Measurements from ENCODE around the gene FLVCR1. TPM values are rescaled to one million over a fixed set of nuclear protein-coding genes. Genes with fewer than 3 reads are reported as not detected.
"Not testable (repeated sequence)": the region's sequence is repeated elsewhere in the genome, so short reads cannot be mapped to it uniquely, and the experiment has no call there.

Gene FLVCR1
- total RNA-seq, 1 experiment from 2014 or later, result 17.0 TPM

DNA sequence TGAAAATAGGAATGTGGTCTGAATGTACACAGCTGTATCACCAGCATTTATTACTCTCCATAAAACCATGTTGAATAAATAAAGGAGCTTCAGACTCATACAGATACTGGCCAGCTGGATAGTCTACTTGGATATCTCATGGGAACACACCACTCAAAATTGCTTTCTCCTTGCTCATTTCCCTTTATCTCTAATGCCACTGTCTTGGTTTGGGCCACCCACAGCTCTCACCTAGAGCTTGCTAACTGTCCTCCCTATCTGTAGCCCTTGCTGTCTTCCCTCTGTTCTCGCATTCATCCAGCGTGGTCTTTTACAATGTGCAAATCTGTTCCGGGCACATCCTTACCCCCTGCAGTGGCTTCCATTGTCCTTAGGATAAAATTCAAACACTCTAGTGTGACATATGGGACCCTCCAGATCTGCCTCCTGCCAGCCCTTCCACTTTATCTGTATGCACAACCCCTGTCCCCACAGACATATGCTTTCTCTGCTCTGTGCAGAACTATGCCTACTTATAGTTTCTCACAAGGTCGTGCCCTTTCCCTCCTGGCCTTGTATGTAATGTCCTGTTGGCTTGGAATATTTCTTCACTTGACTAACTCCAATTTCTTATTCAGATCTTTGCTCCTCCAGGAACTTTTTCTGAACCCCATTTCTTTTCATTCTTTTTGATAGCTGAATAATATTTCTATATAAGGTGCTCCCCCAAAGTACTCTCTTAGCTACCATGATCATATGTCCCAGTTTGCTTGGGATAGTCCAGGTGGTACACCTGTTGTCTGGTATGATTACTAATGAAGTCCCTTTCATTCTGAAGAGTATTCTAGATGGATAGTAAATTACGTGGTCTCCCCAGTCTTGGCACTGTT is 2.9 kb downstream of the FLVCR1 start:
- DNase-seq (ENCODE audit: low spot score), result peak; percentile 21

DNA sequence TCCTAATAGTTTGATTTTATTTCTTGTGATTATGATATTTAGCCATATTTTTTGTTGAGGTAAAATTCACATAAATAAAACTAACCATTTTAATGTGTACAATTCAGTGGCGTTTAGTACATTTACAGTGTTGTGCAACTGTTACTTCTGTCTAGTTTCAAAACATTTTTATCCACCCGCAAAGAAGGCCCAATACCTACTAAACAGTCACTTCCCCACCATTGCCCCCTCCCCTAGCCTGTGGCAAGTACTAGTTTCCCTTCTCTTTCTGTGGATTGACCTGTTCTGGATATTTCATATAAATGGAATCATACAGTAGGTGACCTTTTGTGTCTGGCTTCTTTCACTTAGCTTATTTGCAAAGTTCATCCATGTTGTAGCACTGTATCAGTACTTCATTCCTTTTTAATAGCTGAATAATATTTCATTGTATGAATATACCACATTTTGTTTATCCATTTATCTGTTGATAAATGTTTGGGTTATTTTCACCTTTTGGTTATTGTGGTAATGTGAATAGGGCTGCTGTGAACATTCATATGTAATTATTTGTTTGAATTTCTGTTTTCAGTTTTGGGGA is 4.1 kb downstream of the FLVCR1 start:
- DNase-seq (ENCODE audit: low spot score), result no peak

DNA sequence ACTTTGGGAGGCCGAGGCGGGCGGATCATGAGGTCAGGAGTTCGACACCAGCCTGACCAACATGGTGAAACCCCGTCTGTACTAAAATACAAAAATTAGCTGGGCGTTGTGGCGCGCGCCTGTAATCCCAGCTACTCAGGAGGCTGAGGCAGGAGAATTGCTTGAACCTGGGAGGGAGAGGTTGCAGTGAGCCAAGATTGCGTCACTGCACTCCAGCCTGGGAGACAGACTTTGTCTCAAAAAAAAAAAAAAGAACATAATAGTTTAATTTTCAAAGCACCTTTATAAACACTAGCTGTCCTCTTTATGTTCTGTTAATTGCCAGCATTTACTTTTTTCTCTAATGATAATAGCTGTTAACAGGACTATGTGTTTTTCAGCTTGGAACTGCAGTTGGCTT is 5.3 kb downstream of the FLVCR1 start:
- not testable (repeated sequence) for DNase-seq (ENCODE audit: low spot score)

DNA sequence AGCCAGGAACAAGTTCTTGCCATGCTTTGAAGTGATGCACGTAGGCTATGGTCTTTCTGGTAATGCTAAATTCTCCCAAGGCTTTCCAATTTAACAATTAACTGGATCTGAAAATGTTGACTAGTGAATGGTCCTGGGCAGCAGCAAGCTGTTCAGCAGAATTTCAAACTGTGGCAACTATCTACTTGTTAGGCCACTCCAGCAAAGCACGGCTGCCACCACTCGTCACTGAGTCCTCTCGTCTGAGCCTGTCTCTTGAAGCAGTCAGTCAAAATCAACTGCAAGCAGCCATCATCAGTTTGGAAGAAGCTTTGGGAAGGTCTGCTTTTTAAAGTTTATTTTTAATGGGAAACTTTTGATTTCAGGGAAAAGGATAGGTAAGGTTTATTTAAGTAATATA is 6.1 kb downstream of the FLVCR1 start:
- no peak for DNase-seq (ENCODE audit: low spot score)

DNA sequence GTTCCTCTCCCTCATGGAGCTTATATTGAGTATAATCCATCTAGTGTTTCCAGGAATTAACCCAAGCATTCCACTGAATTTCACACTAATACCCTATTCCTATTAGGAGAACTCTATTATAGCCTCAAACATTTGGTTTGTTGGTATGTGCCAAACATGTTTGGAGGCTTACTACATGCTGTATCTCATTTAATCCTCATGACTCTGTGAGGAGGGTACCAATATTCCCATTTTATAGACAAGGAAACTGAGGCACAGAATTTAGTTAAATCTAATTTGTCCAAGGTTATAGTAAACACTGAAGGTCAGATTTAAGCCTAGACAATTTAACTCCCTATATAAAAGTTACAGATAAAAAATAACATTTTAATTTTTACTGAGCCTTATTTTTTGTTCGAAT is 9.1 kb downstream of the FLVCR1 start:
- DNase-seq (ENCODE audit: low spot score), result no peak

DNA sequence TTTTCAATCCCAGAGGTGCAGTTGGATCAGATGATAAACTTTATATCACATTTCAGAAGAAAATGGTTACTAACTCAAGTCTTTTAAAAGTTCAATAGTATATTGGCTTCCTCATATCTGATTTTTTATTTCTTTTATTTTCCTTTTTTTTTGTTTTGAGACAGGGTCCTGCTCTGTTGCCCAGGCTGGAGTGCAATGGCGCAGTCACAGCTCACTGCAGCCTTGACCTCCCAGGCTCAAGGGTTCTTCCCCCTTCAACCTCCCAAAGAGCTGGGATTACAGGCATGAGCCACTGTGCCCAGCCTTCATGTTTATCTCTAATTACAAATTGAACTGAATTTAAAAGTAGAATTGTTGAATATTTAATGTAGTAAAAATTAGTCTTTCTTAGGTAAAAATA is 13.9 kb downstream of the FLVCR1 start:
- no peak for DNase-seq (ENCODE audit: low spot score)

DNA sequence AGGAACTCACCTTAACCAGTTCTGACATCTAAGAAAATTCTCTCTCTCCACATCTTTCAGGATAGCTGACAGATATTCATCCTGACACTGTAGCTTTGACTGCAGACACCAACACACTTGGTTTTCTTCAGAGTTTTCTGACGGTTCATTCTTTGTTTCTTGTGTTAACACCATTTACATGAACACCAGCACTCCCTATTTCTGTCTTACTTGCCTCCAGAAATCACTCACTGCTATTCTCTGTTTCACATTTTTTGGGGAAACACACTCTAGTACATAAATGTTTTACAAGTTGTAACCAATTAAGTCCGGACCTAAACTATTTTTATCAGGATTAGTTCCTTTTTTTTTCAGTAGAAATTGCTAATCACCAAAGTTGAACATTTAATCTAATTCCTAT is 15.4 kb downstream of the FLVCR1 start:
- no peak for DNase-seq (ENCODE audit: low spot score)

DNA sequence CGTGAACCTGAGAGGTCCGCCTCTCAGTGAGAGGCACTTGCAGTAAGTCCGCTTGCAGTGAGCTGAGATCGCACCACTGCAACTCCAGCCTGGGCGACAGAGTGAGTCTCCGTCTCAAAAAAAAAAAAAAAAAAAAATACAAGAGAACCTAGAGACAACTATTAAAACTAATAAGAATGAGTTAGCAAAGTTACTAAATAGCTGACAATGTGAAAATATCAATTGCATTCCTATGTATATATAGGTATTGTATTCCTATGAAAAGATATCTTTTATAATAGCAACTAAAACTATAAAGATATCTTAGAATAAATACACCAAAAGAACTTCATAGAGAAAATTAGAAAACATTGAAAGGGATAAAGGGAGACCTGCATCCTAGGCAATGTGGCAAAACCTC is 20.3 kb downstream of the FLVCR1 start:
- no peak for DNase-seq (ENCODE audit: low spot score)

DNA sequence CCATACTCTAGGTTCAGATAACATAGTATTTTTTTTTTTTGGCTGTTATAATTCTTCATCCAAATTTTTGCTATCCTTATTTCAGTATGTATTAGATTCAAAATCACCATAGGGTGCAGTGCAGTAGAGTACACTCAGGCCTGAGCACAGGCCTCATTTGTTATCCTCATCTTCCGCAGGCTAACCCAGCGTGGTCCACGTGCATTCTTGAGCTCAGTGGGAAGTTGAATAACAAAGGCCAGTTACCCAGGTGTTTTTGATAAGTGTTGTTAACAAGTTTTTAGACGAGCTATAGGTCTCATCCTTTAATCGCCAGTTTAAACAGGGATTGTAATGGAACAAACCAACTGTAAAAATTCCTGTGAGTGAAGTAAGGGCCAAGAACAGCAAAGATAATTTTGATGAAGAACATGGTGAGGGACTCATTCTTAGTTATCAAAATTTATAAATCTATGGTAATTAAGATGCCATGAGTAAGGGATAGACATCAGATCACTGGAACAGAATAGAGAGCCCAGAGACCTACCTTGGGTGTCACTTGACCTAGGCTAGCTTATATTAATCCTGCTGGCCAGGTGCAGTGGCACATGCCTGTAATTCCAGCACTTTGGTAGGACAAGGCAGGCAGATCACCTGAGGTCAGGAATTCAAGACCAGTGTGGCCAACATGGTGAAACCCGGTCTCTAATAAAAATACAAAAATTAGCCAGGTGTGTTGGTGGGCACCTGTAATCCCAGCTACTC is 22.0 kb downstream of the FLVCR1 start:
- no peak for DNase-seq (ENCODE audit: low spot score)

DNA sequence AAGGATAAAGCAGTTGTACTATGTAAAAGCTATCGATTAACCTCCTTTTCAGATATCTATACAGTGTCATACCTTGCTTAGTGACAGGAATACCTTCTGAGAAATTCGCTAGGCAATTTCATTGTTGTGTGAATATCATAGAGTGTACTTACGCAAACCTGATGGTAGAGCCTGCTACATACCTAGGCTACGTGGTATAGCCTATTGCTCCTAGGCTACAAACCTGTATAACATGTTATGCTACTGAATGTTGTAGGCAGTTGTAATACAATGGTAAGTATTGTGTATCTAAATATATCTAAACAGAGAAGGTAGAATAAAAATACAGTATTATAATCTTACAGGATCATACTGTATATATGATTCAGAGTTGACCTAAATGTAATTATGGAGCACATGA is 26.5 kb downstream of the FLVCR1 start:
- no peak for DNase-seq (ENCODE audit: low spot score)

DNA sequence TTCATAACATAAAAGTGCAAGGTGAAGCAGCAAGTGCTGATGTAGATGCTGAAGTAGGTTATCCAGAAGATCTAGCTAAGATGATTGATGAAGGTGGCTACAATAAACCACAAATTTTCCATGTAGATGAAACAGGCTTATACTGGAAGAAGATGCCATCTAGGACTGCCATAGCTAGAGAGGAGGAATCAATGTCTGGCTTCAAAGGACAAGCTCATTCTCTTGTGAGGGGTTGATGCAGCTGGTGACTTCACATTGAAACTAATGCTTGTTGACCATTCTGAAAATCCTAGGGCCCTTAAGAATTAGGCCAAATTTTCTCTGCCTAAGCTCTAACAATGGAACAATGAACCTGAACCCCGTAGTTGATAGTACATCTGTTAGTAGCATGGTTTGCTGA is 34.0 kb downstream of the FLVCR1 start:
- DNase-seq (ENCODE audit: low spot score), result no peak

DNA sequence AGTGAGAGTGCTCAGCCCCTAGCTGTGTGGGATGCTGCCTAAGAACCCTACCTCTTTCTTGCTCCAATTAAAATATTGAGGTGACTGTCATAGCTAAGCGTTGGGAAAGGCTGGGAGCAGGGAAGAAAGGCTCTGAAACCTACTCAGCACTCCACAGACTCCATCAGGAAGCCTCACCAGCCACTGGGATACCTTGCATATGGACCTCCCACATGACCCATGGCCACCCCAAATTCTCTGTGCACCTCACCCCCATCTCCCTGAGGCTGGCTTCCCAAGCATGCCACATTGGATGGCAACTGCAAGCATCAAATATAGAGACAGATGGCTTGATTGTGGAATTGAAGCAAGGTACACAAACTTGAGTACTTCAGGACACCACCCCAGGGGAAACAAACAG is 41.8 kb downstream of the FLVCR1 start:
- no peak for DNase-seq (ENCODE audit: low spot score)

DNA sequence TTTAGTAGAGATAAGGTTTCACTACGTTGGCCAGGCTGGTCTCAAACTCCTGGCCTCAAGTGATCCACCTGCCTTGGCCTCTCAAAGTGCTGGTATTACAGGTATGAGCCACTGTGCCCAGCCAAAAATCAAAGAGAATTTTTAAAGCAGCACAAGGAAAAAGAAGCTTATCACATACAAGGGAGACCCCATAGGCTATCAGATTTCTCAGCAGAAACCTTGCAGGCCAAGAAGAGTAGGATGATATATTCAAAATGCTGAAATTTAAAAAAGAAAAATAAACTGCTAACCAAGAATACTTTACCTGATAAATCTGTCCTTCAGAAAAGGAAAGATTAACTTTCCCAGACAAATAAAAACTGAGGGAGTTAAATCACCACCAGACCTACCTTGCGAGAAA is 43.2 kb downstream of the FLVCR1 start:
- no peak for DNase-seq (ENCODE audit: low spot score)

DNA sequence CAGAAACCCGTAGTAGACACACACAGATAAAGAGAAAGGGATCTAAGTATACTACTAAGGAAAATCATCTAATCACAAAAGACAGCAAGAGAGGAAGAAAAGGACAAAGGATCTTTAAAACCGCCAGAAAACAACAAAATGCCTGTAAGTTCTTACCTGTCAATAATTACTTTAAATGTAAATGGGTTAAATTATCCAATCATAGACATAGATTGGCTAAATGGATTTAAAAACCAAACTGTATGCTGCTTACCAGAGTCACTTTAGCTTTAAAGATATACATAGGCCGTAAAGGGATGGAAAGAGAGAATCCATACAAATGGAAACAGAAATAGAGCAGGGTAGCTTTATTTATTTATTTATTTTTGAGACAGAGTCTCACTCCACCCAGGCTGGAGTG is 44.0 kb downstream of the FLVCR1 start:
- no peak for DNase-seq (ENCODE audit: low spot score)

DNA sequence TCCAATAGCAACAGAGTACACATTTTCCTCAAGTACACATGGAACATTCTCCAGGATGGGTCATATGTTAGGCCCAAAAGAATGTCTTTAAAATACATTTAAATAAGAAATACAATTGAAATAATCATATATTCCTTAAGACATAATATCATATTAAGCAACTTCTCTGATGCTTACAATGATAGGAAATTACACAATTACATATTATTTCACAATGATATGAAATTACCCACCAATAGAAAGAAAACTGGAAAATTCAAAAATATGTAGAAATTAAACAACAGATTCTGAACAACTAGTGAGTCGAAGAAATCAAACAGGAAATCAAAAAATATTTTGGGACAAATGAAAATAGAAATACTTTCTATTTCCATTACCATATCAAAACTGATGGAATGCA is 45.6 kb downstream of the FLVCR1 start:
- DNase-seq (ENCODE audit: low spot score), result no peak

DNA sequence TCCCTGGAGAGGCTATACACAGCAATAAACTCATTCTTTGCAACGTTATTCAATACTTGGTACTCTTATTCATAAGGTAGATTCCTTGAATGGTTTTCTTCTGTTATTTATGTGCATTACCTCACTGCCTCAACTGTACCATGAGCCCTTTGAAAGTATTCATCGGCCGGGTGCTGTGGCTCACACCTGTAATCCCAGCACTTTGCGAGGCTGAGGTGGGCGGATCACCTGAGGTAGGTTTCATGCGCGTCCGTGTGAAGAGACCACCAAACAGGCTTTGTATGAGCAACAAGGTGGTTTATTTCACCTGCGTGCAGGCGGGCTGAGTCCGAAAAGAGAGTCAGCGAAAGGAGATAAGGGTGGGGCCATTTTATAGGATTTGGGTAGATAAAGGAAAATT is 50.0 kb downstream of the FLVCR1 start:
- DNase-seq (ENCODE audit: low spot score), result not testable (repeated sequence)

DNA sequence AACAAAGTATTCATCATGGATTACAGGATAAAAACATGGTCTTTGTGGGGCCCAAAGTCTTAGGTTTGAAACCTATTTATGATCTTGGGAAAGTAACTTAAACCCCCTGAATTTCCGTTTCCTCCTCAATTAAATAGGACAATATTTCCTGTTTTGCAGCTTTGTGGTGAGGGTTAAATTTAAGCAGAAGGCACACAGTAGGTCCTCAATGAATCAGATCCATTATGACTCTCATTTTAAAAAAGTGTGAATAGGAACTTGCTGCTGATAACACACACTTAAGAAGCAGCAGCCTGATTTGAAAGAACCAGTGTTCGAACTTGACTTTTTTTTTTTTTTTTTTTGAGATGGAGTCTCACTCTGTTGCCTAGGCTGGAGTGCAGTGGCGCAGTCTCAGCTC is 50.9 kb downstream of the FLVCR1 start:
- DNase-seq (ENCODE audit: low spot score), result no peak

DNA sequence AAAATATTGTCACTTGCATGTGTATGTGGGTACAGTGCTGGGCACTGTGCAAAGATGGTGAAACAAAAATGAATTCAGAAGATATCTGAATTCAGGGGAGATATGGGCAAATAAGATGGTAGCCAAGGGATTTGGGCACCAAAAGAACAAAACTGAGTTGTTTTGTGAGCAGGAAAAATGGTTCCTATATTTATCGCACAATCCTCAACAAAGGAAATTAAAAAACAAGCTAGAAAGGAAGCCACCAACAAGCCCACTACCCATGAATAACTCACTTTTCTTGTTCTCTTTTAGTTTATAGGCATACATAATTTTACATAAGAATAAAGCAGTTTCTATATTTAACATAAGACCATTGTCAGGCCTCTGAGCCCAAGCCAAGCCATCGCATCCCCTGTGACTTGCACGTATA is 51.6 kb downstream of the FLVCR1 start:
- no peak for DNase-seq (ENCODE audit: low spot score)

DNA sequence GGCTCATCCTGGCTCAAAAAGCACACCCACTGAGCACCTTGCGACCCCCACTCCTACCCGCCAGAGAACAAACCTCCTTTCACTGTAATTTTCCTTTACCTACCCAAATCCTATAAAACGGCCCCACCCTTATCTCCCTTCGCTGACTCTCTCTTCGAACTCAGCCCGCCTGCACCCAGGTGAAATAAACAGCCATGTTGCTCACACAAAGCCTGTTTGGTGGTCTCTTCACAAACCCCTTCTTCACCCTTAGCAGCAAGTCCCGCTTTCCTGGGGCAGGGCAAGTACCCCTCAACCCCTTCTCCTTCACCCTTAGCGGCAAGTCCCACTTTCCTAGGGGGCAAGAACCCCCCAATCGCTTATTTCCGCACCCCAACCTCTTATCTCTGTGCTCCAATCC is 52.1 kb downstream of the FLVCR1 start:
- DNase-seq (ENCODE audit: low spot score), result not testable (repeated sequence)

DNA sequence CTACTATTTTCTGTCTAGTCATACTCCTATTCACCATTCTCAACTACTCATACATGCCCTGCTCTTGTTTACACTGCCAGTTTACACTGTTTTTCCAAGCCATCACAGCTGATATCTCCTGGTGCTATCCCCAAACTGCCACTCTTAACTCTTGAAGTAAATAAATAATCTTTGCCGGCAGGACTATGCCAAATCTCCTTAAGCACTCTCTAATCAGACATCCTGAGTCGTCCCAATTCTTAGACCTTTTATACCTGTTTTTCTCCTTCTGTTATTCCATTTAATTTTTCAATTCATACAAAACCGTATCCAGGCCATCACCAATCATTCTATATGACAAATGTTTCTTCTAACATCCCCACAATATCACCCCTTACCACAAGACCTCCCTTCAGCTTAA is 55.6 kb downstream of the FLVCR1 start:
- not testable (repeated sequence) for DNase-seq (ENCODE audit: low spot score)

DNA sequence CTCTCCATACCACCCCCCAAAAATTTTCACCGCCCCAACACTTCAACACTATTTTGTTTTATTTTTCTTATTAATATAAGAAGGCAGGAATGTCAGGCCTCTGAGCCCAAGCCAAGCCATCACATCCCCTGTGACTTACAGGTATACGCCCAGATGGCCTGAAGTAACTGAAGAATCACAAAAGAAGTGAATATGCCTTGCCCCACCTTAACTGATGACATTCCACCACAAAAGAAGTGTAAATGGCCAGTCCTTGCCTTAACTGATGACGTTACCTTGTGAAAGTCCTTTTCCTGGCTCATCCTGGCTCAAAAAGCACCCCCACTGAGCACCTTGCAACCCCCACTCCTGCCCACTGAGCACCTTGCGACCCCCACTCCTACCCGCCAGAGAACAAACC is 56.0 kb downstream of the FLVCR1 start:
- DNase-seq (ENCODE audit: low spot score), result not testable (repeated sequence)

DNA sequence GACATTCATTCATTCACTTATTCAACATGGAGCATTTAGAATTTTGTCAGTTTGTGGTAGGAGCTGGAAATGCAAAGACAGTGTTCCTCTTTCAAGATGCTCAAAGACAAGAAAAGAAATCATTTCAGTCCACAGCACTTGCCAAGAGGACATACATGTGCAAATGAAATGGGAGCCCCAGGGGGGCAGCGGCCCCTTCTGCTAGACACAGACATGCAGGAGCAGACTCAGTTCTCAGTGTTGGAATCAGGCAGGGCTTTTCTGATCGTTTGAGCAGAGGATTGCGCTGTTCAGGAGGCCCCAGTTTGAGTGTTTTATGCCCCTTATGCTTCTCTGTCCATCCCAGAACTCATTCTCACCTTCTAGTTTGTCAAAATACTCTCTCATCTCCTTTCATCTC is 56.7 kb downstream of the FLVCR1 start:
- DNase-seq (ENCODE audit: low spot score), result no peak

All from A172 (cell line).